ENCODE data around the gene RAP1GDS1. TPM values are rescaled to one million over a fixed set of nuclear protein-coding genes. Genes with fewer than 3 reads are reported as not detected.

The RAP1GDS1 gene
- total and polyA plus RNA-seq, 2 of the 13 experiments (the other 11 are each of a cell fraction or from before 2014, with no cell fraction given), result 19.3 to 42.5 TPM

- TF ChIP-seq ZNF501 (CRISPR knock-in tag; IDR thresholded peaks at IDR 0.05), result peak; percentile 39; the same call in 1 of the 2 replicates
- TF ChIP-seq CHD4 (IDR thresholded peaks at IDR 0.05; ENCODE audit: borderline replicate concordance, low read length), result no peak
- TF ChIP-seq LRRFIP1 (CRISPR knock-in tag; conservative IDR thresholded peaks at IDR 0.05), result no peak
- no peak for TF ChIP-seq FOXM1 (CRISPR knock-in tag; IDR thresholded peaks at IDR 0.05)
- TF ChIP-seq FOSL1 (CRISPR knock-in tag; IDR thresholded peaks at IDR 0.05; ENCODE audit: borderline replicate concordance), result no peak
- no peak for TF ChIP-seq ZNF724P (CRISPR knock-in tag; IDR thresholded peaks at IDR 0.05; ENCODE audit: borderline replicate concordance)
- TF ChIP-seq ZNF503 (CRISPR knock-in tag; IDR thresholded peaks at IDR 0.05), result no peak
- TF ChIP-seq YEATS4 (CRISPR knock-in tag; IDR thresholded peaks at IDR 0.05; ENCODE audit: borderline replicate concordance), result 0 out of 2 replicates have a peak, but pooled peaks have one; percentile 22
- TF ChIP-seq MAF1 (CRISPR knock-in tag; IDR thresholded peaks at IDR 0.05; ENCODE audit: borderline replicate concordance), result no peak
- TF ChIP-seq ZBTB7B (CRISPR knock-in tag; IDR thresholded peaks at IDR 0.05), result peak; percentile 13
- no peak; the same call in 1 of the 2 replicates for TF ChIP-seq POGZ (CRISPR knock-in tag; IDR thresholded peaks at IDR 0.05)
- TF ChIP-seq ZNF547 (CRISPR knock-in tag; IDR thresholded peaks at IDR 0.05), result no peak; the same call in 1 of the 2 replicates
- no peak for TF ChIP-seq CREB1 (IDR thresholded peaks at IDR 0.05)
- TF ChIP-seq CREB1 (CRISPR knock-in tag; IDR thresholded peaks at IDR 0.05), result no peak
- TF ChIP-seq ZNF709 (CRISPR knock-in tag; IDR thresholded peaks at IDR 0.05), result no peak
- TF ChIP-seq TEAD2 (CRISPR knock-in tag; IDR thresholded peaks at IDR 0.05), result no peak
- TF ChIP-seq ZSCAN5A (CRISPR knock-in tag; IDR thresholded peaks at IDR 0.05; ENCODE audit: borderline replicate concordance), result no peak
- no peak for TF ChIP-seq ZNF326 (CRISPR knock-in tag; IDR thresholded peaks at IDR 0.05; ENCODE audit: borderline replicate concordance)
- no peak for TF ChIP-seq ZNF746 (CRISPR knock-in tag; IDR thresholded peaks at IDR 0.05)
- peak; percentile 45; the same call in 1 of the 2 replicates for TF ChIP-seq TFAP4 (IDR thresholded peaks at IDR 0.05; ENCODE audit: borderline replicate concordance, low read depth)
- no peak for TF ChIP-seq TCF7L2 (IDR thresholded peaks at IDR 0.05; ENCODE audit: low read depth, low read length)
- no peak for TF ChIP-seq ZBTB38 (CRISPR knock-in tag; IDR thresholded peaks at IDR 0.05)
- no peak for TF ChIP-seq SOX13 (IDR thresholded peaks at IDR 0.05)
- TF ChIP-seq SOX13 (CRISPR knock-in tag; conservative IDR thresholded peaks at IDR 0.05 in 1 of 2, IDR thresholded peaks at IDR 0.05 in 1 of 2), result no peak
- no peak for TF ChIP-seq NFE2L2 (IDR thresholded peaks at IDR 0.05; ENCODE audit: low read length)
Measured at GRCh38 chr4:98261405-98262291, 464 bp downstream of the RAP1GDS1 start (continued).

All from HepG2 (cell line).